Measurements from ENCODE around the gene PPP1R12B.
A peak's percentile ranks its signal among the peaks of the same experiment; 100 is the strongest.
"Not testable (repeated sequence)": the region's sequence is repeated elsewhere in the genome, so short reads cannot be mapped to it uniquely, and the experiment has no call there.

Gene PPP1R12B

GRCh38 chr1:202343652-202344349 is 4.7 kb upstream of the PPP1R12B start:
- DNase-seq (ENCODE audit: low spot score), result peak; percentile 53

GRCh38 chr1:202348005-202348508 is 442 bp upstream of the PPP1R12B start:
- DNase-seq (ENCODE audit: low spot score), result no peak

DNA sequence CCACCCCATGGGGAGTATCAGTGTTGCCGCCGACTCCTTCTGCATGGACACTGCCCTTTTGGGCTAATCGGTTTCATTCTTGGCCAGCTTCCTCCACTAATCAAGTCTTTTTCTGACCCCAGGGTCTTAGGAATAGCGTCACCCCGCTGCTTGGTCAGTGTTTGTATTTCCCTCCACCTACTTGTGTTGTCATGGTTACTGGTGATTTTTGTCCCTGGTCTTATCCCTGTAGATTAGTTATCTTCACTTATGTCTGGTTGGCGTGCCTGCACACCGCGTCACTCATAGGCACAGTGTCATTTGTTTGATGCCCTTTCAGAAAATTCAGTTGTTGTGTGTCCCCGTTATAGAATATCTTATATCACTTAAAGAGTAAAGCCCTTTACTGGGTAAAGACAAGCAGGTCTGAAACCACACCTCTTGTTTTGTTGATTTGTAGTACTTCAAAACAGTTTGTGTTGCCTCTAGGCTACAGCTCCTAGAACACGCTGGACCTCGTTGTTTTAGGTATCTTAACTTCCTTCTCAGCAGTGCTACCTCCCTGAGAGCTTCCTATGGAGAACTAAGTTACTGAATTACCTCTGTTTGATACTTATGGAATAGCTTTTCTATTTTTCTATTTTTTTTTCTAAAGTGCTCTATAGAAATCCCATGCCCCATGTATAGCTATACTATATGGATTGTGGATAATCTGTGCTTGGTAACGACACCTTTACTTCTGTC is 868 bp downstream of the PPP1R12B start:
- peak; percentile 2 for DNase-seq (ENCODE audit: low spot score)

DNA sequence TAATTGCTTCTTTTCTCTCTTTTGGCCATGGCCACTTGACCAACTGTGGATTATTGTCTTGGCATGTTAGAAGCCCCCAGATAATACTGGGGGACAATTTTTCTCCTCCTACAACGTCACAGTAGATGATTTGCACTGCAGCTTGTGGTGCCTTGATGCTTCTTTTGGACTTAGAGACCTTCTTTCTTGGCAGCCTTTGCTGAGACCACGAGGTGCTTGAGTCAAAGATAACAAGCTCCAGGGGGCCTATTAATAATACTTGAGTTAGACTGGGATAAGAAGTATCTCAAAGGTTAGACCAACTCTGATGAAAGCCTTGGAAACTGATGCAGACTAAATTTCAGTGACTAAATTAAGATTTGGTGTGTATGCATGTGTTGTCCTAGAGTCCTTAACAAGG is 3.2 kb downstream of the PPP1R12B start:
- DNase-seq (ENCODE audit: low spot score), result no peak

- DNase-seq (ENCODE audit: low spot score), result not testable (repeated sequence)
Measured at GRCh38 chr1:202352583-202353197, 4.2 kb downstream of the PPP1R12B start.

- DNase-seq (ENCODE audit: low spot score), result no peak
Measured at GRCh38 chr1:202355944-202356553, 7.5 kb downstream of the PPP1R12B start.

- DNase-seq (ENCODE audit: low spot score), result no peak
Measured at GRCh38 chr1:202357506-202357905, 9.0 kb downstream of the PPP1R12B start.

DNA sequence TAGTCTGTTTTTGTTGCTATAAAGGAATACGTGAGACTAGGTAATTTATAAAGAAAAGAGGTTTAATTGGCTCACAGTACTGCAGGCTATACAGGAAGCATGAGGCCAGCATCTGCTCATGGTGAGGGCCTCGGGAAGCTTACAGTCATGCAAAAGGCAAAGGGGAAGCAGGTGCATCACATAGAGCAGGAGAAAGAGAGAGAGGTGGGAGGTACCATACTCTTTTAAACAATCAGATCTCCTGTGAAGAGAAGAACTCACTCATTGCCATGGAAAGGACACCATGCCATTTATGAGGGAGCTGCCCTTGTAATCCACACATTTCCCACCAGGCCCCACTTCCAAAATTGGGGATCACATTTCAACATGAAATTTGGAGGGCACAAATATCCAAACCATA is 12.7 kb downstream of the PPP1R12B start:
- no peak for DNase-seq (ENCODE audit: low spot score)

DNA sequence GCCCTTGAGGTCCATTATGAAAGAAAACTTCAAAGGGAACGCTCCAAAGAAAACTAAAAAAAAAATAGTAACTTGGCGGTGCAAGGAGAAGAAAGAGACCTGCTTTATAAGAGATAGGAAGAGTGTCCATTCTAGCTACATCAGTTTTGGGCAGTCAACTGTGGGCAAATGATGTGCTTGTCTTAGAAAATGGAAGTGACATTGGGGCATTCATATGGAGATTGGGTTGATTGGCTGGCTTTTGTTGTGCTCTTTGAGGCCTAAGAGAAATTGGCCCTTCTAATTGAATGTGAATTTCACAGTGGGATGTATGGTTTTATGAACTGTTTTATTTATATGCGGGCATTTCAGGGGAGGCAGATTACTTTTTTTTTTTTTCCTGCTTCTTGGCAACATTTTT is 13.2 kb downstream of the PPP1R12B start:
- DNase-seq (ENCODE audit: low spot score), result no peak

GRCh38 chr1:202362212-202362611 is 13.7 kb downstream of the PPP1R12B start:
- no peak for DNase-seq (ENCODE audit: low spot score)

DNA sequence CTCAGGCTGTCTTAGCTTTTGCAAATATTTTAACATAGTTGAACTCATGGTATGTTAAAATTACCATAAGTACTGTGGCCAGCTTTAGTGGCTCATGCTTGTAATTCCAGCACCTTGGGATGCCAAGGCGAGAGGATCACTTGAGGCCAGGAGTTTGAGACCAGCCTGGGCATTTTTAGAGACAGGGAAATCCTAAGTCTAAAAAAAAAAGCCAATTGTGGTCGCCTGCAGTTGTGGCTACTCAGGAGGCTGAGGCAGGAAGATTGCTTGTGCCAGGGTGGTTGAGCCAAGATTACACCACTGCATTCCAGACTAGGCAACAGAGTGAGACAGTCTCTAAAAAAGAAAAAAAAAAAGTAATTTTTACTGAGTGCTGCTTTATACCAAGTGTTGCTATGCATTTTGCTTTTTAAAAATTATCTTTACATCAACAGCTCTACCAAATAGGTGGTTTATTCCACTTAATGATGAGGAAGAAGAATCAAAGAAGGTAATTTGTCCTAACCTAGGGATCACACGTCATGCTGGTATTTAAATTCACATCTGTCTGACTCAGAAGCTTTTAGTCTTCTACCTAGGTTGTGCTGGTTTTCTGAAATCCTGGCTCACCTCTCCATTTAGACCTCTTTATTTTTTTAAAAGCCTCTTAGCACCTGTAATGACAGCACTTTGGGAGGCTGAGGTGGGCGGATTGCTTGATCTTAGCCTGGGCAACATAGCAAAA is 16.8 kb downstream of the PPP1R12B start:
- DNase-seq (ENCODE audit: low spot score), result no peak

- DNase-seq (ENCODE audit: low spot score), result no peak
Measured at GRCh38 chr1:202367271-202367670, 18.8 kb downstream of the PPP1R12B start.

GRCh38 chr1:202370906-202371305 is 22.4 kb downstream of the PPP1R12B start:
- DNase-seq (ENCODE audit: low spot score), result not testable (repeated sequence)

- DNase-seq (ENCODE audit: low spot score), result no peak
Measured at GRCh38 chr1:202374099-202374498, 25.6 kb downstream of the PPP1R12B start.

- DNase-seq (ENCODE audit: low spot score), result not testable (repeated sequence)
Measured at GRCh38 chr1:202375175-202375574, 26.7 kb downstream of the PPP1R12B start.

DNA sequence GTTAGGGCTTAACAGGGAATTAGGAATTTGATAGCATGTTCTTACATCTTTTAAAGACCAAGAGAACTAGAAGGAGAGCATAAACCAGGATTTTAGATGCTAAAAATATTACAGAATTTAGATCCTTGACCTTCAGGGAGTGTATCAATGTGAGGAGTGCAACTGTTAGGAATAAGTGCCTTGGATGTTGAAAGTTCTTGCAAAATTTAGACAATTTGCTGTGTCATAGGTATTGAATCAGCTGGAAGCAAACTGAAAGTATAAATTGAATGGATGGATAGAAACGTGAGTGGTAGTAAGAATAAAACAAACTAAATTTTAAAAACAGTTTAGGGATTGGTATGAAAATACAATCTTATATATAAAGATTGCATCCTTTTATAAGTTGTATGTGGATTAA is 27.7 kb downstream of the PPP1R12B start:
- no peak for DNase-seq (ENCODE audit: low spot score)

DNA sequence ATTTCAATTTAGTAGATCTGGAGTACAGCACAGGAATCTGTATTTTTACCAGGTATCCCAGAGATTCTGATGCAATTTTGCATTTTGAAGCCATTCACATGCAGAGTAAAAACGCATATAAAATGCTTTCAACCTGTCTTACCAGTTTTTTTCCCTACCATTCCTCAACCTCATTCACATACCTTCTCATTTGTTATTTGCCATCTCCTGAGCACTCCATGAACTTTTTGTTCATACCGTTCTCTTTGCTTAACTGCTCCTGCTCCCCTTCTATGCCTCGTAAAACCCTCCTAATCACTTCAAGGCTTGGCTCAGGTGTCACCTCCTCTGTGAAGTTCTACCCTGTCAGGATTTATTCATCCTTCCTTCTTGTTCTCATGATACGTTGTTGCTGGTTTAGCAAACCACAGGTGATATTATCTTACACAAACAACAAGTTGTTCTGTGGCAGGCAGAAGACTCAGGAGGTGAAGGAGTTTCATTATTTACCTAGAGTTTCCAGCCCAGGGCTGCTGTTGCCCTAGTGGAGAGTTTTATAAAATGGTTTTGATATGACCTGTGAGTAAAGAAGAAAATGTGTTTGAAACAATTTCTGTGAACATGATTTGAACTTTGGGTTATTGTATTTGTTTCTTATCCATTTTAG is 31.5 kb downstream of the PPP1R12B start:
- peak; percentile 13 for DNase-seq (ENCODE audit: low spot score)

- DNase-seq (ENCODE audit: low spot score), result peak; percentile 12
Measured at GRCh38 chr1:202380535-202380934, 32.0 kb downstream of the PPP1R12B start.

- not testable (repeated sequence) for DNase-seq (ENCODE audit: low spot score)
Measured at GRCh38 chr1:202381867-202382266, 33.4 kb downstream of the PPP1R12B start.

GRCh38 chr1:202395831-202396230 is 47.3 kb downstream of the PPP1R12B start:
- not testable (repeated sequence) for DNase-seq (ENCODE audit: low spot score)

GRCh38 chr1:202397256-202397655 is 48.8 kb downstream of the PPP1R12B start:
- DNase-seq (ENCODE audit: low spot score), result no peak

Measured in SW480 (cell line).